Peyer's patch (tissue), 4 donors: ENCODE data around the gene PRSS23. TPM values are rescaled to one million over a fixed set of nuclear protein-coding genes. Genes with fewer than 3 reads are reported as not detected.

Source experiments
- DNase-seq, 3 donors: peaks; one replicate each; pipeline ENCODE4 v3.0.0-alpha.2; 2017 to 2019
- H3K27ac ChIP-seq, 4 donors: fragments of 200-600 bp; sonication (generic); one replicate each; pipeline ENCODE4 v1.5.1; 2016 to 2019
- H3K27me3 ChIP-seq, 2 donors: fragments of 200-600 bp; sonication (generic); one replicate each; pipeline ENCODE4 v1.5.1; 2019
- H3K36me3 ChIP-seq, 3 donors: fragments of 200-600 bp; sonication (generic); one replicate each; pipeline ENCODE4 v1.5.1; 2016 to 2019
- H3K4me1 ChIP-seq, 4 donors: fragments of 200-600 bp; sonication (generic); one replicate each; pipeline ENCODE4 v1.5.1; 2016 to 2019
- H3K4me3 ChIP-seq, 4 donors: fragments of 200-600 bp; sonication (generic); 1 replicate in 3 of 4; 2 replicates in 1 of 4; pipeline ENCODE4 v1.5.1; 2016 to 2019; ENCODE audit warnings: mild to moderate bottlenecking in 1 of 4
- H3K9me3 ChIP-seq, 4 donors: fragments of 200-600 bp; sonication (generic); one replicate each; pipeline ENCODE4 v1.5.1; 2016 to 2019; ENCODE audit warnings: mild to moderate bottlenecking in 1 of 4
- CTCF ChIP-seq, 6 experiments: fragments of 450-650 bp in 4 of 6; fragments of 200-600 bp in 2 of 6; sonication (generic) in 1 of 6; IDR thresholded peaks; one replicate each; pipeline ENCODE4 v1.5.1; 2017 to 2019; ENCODE audit warnings: antibody characterized with exemption in 6 of 6, mild to moderate bottlenecking in 3 of 6, moderate library complexity in 1 of 6
- POLR2A ChIP-seq, 2 donors: fragments of 450-650 bp; IDR thresholded peaks; one replicate each; pipeline ENCODE4 v1.5.1; 2017; ENCODE audit warnings: antibody characterized with exemption in 2 of 2, mild to moderate bottlenecking in 2 of 2, moderate library complexity in 2 of 2
- total RNA-seq, 4 donors: library from RNA; depleted of rRNA; stranded (reverse); fragments of >200 nt; gene quantifications; one replicate each; pipeline ENCODE4 v1.1.0, GENCODE V29; 2016

Gene PRSS23
- 10 to 100 TPM in 1 of 4 donors, 1 to 10 TPM in 3; 4.6 to 12.0 (median 8.5) TPM for total RNA-seq

- TF ChIP-seq POLR2A (IDR thresholded peaks at IDR 0.05): no peak
- TF ChIP-seq CTCF (IDR thresholded peaks at IDR 0.05): no peak
- Histone ChIP-seq H3K27ac (peak within 1 kb of the TSS; percentile 36 to 81 (median 56)), H3K4me3 (peak within 1 kb of the TSS; percentile 39 to 83 (median 56)), H3K4me1 (peaks cover 0 to 3% (median 1%) of the 10 kb centered on the region in 4 donors), H3K9me3 (no peaks in the 10 kb centered on the region), H3K27me3 (no peaks in the 10 kb centered on the region), H3K36me3 (no peaks in the 10 kb centered on the region)
- DNase-seq: peak in 2 of 3 donors; percentile 60 to 81
Observed at GRCh38 chr11:86800076-86800959, at the start of gene PRSS23. Gene PRSS23, plus strand, starts transcription at chr11:86800542. Its CDS starts 7,102 bp downstream, at chr11:86807644.

- Histone ChIP-seq H3K4me1 (no peaks in the 10 kb centered on the region), H3K27ac (no peak overlapping the region), H3K36me3 (no peaks in the 10 kb centered on the region), H3K27me3 (no peaks in the 10 kb centered on the region), H3K9me3 (no peaks in the 10 kb centered on the region), H3K4me3 (no peak overlapping the region)
- DNase-seq: no peak
- TF ChIP-seq POLR2A (IDR thresholded peaks at IDR 0.05) (no peak), CTCF (IDR thresholded peaks at IDR 0.05) (no peak)
Observed at GRCh38 chr11:86753459-86753858, 46.9 kb upstream of the PRSS23 start.

GRCh38 chr11:86755146-86755545 is 45.2 kb upstream of the PRSS23 start:
- no peak overlapping the region for H3K27ac ChIP-seq
- no peaks in the 10 kb centered on the region for H3K36me3 ChIP-seq
- H3K27me3 ChIP-seq: no peaks in the 10 kb centered on the region
- DNase-seq: no peak
- no peaks in the 10 kb centered on the region for H3K4me1 ChIP-seq
- H3K4me3 ChIP-seq: no peak overlapping the region
- TF ChIP-seq CTCF (IDR thresholded peaks at IDR 0.05): no peak
- TF ChIP-seq POLR2A (IDR thresholded peaks at IDR 0.05): no peak
- H3K9me3 ChIP-seq: no peaks in the 10 kb centered on the region

- TF ChIP-seq POLR2A (IDR thresholded peaks at IDR 0.05): no peak
- no peak for TF ChIP-seq CTCF (IDR thresholded peaks at IDR 0.05)
- Histone ChIP-seq H3K27me3 (no peaks in the 10 kb centered on the region), H3K27ac (no peak overlapping the region), H3K4me3 (no peak overlapping the region), H3K4me1 (no peaks in the 10 kb centered on the region), H3K9me3 (no peaks in the 10 kb centered on the region), H3K36me3 (no peaks in the 10 kb centered on the region)
- no peak for DNase-seq
Observed at GRCh38 chr11:86758171-86758570, 42.2 kb upstream of the PRSS23 start.

- Histone ChIP-seq H3K4me1 (no peaks in the 10 kb centered on the region), H3K27me3 (no peaks in the 10 kb centered on the region), H3K27ac (no peak overlapping the region), H3K4me3 (no peak overlapping the region), H3K9me3 (no peaks in the 10 kb centered on the region), H3K36me3 (no peaks in the 10 kb centered on the region)
- no peak for TF ChIP-seq POLR2A (IDR thresholded peaks at IDR 0.05)
- no peak for DNase-seq
Observed at GRCh38 chr11:86760577-86760976, 39.8 kb upstream of the PRSS23 start.

GRCh38 chr11:86761978-86762377 is 38.4 kb upstream of the PRSS23 start:
- TF ChIP-seq POLR2A (IDR thresholded peaks at IDR 0.05): no peak
- H3K27ac ChIP-seq: no peak overlapping the region
- DNase-seq: no peak
- no peak overlapping the region for H3K4me3 ChIP-seq
- H3K9me3 ChIP-seq: no peaks in the 10 kb centered on the region
- H3K36me3 ChIP-seq: no peaks in the 10 kb centered on the region
- H3K4me1 ChIP-seq: no peaks in the 10 kb centered on the region
- no peaks in the 10 kb centered on the region for H3K27me3 ChIP-seq
